Neural cell (in vitro differentiated cells): ENCODE results near the gene PDE8A. TPM values are rescaled to one million over a fixed set of nuclear protein-coding genes. Genes with fewer than 3 reads are reported as not detected.

ENCODE experiments used
- H2AFZ ChIP-seq: fragments of 200-600, 300-800 bp; sonication (generic), shearing (Covaris generic); 2 replicates; pipeline ENCODE4 v1.6.0; 2014; ENCODE audit warnings: low read depth, mild to moderate bottlenecking, antibody characterized with exemption, low read length, moderate library complexity
- H3F3A ChIP-seq: fragments of 200-600 bp; shearing (Covaris generic); 2 replicates; pipeline ENCODE4 v1.6.1; 2016; ENCODE audit warnings: mild to moderate bottlenecking, moderate library complexity, mixed read lengths, antibody characterized with exemption, low read length; ENCODE audit not compliant: insufficient read depth, poor library complexity, severe bottlenecking
- H3K27ac ChIP-seq: fragments of 200-600, 300-800 bp; sonication (generic), shearing (Covaris generic); 2 replicates; pipeline ENCODE4 v1.5.1; 2014; ENCODE audit warnings: mild to moderate bottlenecking, low read length, moderate library complexity
- H3K27me3 ChIP-seq: fragments of 300-800, 200-600 bp; sonication (generic), shearing (Covaris generic); 2 replicates; pipeline ENCODE4 v1.6.0; 2014; ENCODE audit warnings: mild to moderate bottlenecking, low read depth, low read length, moderate library complexity; ENCODE audit not compliant: insufficient read depth
- H3K36me3 ChIP-seq: fragments of 300-800, 200-600 bp; sonication (generic), shearing (Covaris generic); 2 replicates; pipeline ENCODE4 v1.5.1; 2014; ENCODE audit warnings: mild to moderate bottlenecking, antibody characterized with exemption, low read length, moderate library complexity; ENCODE audit not compliant: insufficient read depth
- H3K4me2 ChIP-seq: fragments of 300-800, 200-600 bp; sonication (generic), shearing (Covaris generic); 2 replicates; pipeline ENCODE4 v1.6.0; 2014; ENCODE audit warnings: mild to moderate bottlenecking, low read length
- H3K4me3 ChIP-seq: fragments of 300-800, 200-600 bp; sonication (generic), shearing (Covaris generic); 2 replicates; pipeline ENCODE4 v1.5.1; 2014; ENCODE audit warnings: mild to moderate bottlenecking, low read length, moderate library complexity
- H3K79me2 ChIP-seq: fragments of 200-600 bp; shearing (Covaris generic); replicated peaks from 2 replicates; pipeline ENCODE4 v1.6.0; 2014; ENCODE audit warnings: mild to moderate bottlenecking, low read length, moderate library complexity; ENCODE audit not compliant: insufficient read depth
- H3K9ac ChIP-seq: fragments of 300-800, 200-600 bp; sonication (generic), shearing (Covaris generic); 2 replicates; pipeline ENCODE4 v1.6.1; 2016; ENCODE audit warnings: mild to moderate bottlenecking, low read length, mixed read lengths
- H3K9me2 ChIP-seq: fragments of 200-600 bp; shearing (Covaris generic); 2 replicates; pipeline ENCODE4 v1.6.1; 2016; ENCODE audit warnings: mild to moderate bottlenecking, low read length, mixed read lengths; ENCODE audit not compliant: insufficient read depth
- H3K9me3 ChIP-seq: fragments of 200-600, 300-800 bp; sonication (generic), shearing (Covaris generic); 2 replicates; pipeline ENCODE4 v1.6.1; 2016; ENCODE audit warnings: mild to moderate bottlenecking, mixed run types, low read length, moderate library complexity, mixed read lengths
- H4K20me1 ChIP-seq: fragments of 200-600 bp; shearing (Covaris generic); 2 replicates; pipeline ENCODE4 v1.6.1; 2016; ENCODE audit warnings: mild to moderate bottlenecking, mixed run types; ENCODE audit not compliant: insufficient read depth
- CTCF ChIP-seq: fragments of 450-650 bp; IDR thresholded peaks from 2 replicates; pipeline ENCODE4 v1.5.1; 2014; ENCODE audit warnings: antibody characterized with exemption, mild to moderate bottlenecking, moderate library complexity; ENCODE audit not compliant: poor library complexity, severe bottlenecking
- EP300 ChIP-seq: fragments of 450-650 bp; conservative IDR thresholded peaks from 2 replicates; pipeline ENCODE4 v1.6.1; 2014; ENCODE audit warnings: antibody characterized with exemption, mild to moderate bottlenecking, moderate library complexity; ENCODE audit not compliant: poor library complexity, severe bottlenecking
- EZH2 ChIP-seq: fragments of 200-600, 300-800 bp; shearing (Covaris generic), sonication (generic); IDR thresholded peaks from 2 replicates; pipeline ENCODE4 v1.6.1; 2014; ENCODE audit warnings: antibody characterized with exemption, low read length, borderline replicate concordance, mild to moderate bottlenecking; ENCODE audit not compliant: insufficient read depth, poor library complexity, severe bottlenecking
- MXI1 ChIP-seq: fragments of 450-650 bp; conservative IDR thresholded peaks from 2 replicates; pipeline ENCODE4 v1.6.1; 2014; ENCODE audit warnings: antibody characterized with exemption, mild to moderate bottlenecking; ENCODE audit not compliant: poor library complexity, severe bottlenecking
- POLR2AphosphoS5 ChIP-seq: IDR thresholded peaks from 2 replicates; pipeline ENCODE4 v1.6.1; 2012
- RAD21 ChIP-seq: fragments of 450-650 bp; conservative IDR thresholded peaks from 2 replicates; pipeline ENCODE4 v1.6.1; 2014; ENCODE audit warnings: antibody characterized with exemption, mild to moderate bottlenecking, moderate library complexity
- REST ChIP-seq: IDR thresholded peaks from 2 replicates; pipeline ENCODE4 v1.6.1; 2012; ENCODE audit warnings: borderline replicate concordance
- SMC3 ChIP-seq: fragments of 450-650 bp; conservative IDR thresholded peaks from 2 replicates; pipeline ENCODE4 v1.6.1; 2014; ENCODE audit warnings: antibody characterized with exemption, mild to moderate bottlenecking, moderate library complexity; ENCODE audit not compliant: poor library complexity
- TAF1 ChIP-seq: IDR thresholded peaks from 2 replicates; pipeline ENCODE4 v1.6.1; 2012; ENCODE audit warnings: low read depth
- polyA plus RNA-seq: library from polyadenylated mRNA; depleted of rRNA; stranded (reverse); fragments of >200 nt; gene quantifications from 2 replicates; pipeline ENCODE4 v1.2.3, GENCODE V29; 2014

Gene PDE8A
- polyA plus RNA-seq, 1 donor from 2014 or later, result 13.2 TPM

- Histone ChIP-seq H4K20me1 (no peaks in the 10 kb centered on the region), H3K27me3 (no peaks in the 10 kb centered on the region), H3F3A (no peaks in the 10 kb centered on the region), H3K4me2 (no peak overlapping the region), H3K27ac (no peak overlapping the region), H3K9me3 (no peaks in the 10 kb centered on the region), H3K9ac (no peak overlapping the region), H3K36me3 (no peaks in the 10 kb centered on the region), H3K79me2 (no peaks in the 10 kb centered on the region), H2AFZ (no peak overlapping the region), H3K9me2 (no peaks in the 10 kb centered on the region), H3K4me3 (no peak overlapping the region)
- TF ChIP-seq CTCF (no peak), EP300 (no peak), REST (no peak), TAF1 (no peak), SMC3 (no peak)
Measured at GRCh38 chr15:84956199-84956598, 25.5 kb upstream of the PDE8A start.

DNA sequence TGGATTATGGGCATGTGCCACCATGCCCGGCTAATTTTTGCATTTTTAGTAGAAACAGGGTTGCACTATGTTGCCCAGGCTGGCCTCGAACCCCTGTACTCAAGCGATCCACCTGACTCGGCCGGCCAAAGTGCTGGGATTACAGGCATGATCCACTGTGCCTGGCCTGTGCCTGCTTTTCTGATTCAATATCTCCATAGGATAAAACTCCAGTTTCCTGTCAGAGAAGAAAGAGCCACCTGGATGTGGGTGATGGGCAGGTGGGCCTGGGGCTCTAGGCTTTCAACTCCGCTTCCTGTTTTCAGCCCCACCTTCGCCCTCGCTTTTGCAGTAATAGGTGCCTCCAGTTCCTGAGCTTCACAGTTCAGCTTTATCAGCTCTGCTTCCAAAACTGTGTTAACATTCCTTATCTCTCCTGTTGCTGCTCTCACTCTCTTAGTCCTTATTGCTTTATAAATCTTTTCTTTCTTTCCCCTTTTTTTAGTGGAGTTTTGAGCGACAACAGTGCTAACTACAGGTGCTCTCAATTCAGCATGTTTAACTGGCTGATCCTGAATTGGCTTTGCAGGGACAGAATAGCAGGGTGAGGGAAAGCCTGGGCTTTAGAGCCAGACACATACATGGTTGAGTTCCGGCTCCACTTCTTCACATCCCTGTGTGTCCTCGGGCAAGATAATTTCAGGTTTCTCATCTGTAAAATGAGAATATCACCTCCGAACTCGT is 21.1 kb upstream of the PDE8A start:
- no peaks in the 10 kb centered on the region for H3K79me2 ChIP-seq
- TF ChIP-seq CTCF (no peak), MXI1 (no peak), EP300 (no peak), POLR2AphosphoS5 (no peak), TAF1 (no peak), REST (no peak), EZH2 (no peak), RAD21 (no peak), SMC3 (no peak)
- H3K27ac ChIP-seq, result no peak overlapping the region
- H3K36me3 ChIP-seq, result no peaks in the 10 kb centered on the region
- no peak overlapping the region for H3K4me2 ChIP-seq
- no peaks in the 10 kb centered on the region for H4K20me1 ChIP-seq
- no peaks in the 10 kb centered on the region for H3K9me3 ChIP-seq
- H3K4me3 ChIP-seq, result no peak overlapping the region
- H3F3A ChIP-seq, result no peaks in the 10 kb centered on the region
- H3K9me2 ChIP-seq, result no peaks in the 10 kb centered on the region
- H2AFZ ChIP-seq, result no peak overlapping the region
- H3K9ac ChIP-seq, result no peak overlapping the region
- H3K27me3 ChIP-seq, result no peaks in the 10 kb centered on the region
